Liver (tissue), 9 donors: ENCODE data around the gene RSPRY1. TPM values are rescaled to one million over a fixed set of nuclear protein-coding genes. Genes with fewer than 3 reads are reported as not detected.

Experiments used
- DNase-seq: peaks from one replicate; pipeline ENCODE4 v3.0.0-alpha.2; 2017; ENCODE audit warnings: low spot score
- H3K27ac ChIP-seq, 2 donors: one replicate each; pipeline ENCODE4 v1.7.0; 2013; ENCODE audit warnings: inconsistent platforms in 2 of 2, low read length in 2 of 2, control low read depth in 1 of 2, low read depth in 1 of 2, mild to moderate bottlenecking in 1 of 2
- H3K27me3 ChIP-seq, 4 donors: one replicate each; pipeline versions ENCODE4 v1.6.1 to v1.7.0; 2013; ENCODE audit warnings: low read length in 3 of 4, inconsistent platforms in 1 of 4, mild to moderate bottlenecking in 1 of 4, moderate library complexity in 1 of 4; ENCODE audit not compliant: control insufficient read depth in 4 of 4, insufficient read depth in 4 of 4
- H3K36me3 ChIP-seq, 4 donors: one replicate each; pipeline versions ENCODE4 v1.6.1 to v1.7.0; 2013; ENCODE audit warnings: low read length in 3 of 4, mild to moderate bottlenecking in 3 of 4, low read depth in 1 of 4, moderate library complexity in 1 of 4; ENCODE audit not compliant: control insufficient read depth in 4 of 4, insufficient read depth in 3 of 4
- H3K4me1 ChIP-seq, 4 donors: one replicate each; pipeline versions ENCODE4 v1.6.1 to v1.7.0; 2013; ENCODE audit warnings: low read length in 3 of 4, mild to moderate bottlenecking in 3 of 4, moderate library complexity in 1 of 4; ENCODE audit not compliant: control insufficient read depth in 4 of 4, insufficient read depth in 4 of 4
- H3K4me3 ChIP-seq, 3 donors: one replicate each; pipeline versions ENCODE4 v1.6.1 to v1.7.0; 2013; ENCODE audit warnings: low read length in 3 of 3, control low read depth in 1 of 3, low read depth in 1 of 3, mild to moderate bottlenecking in 1 of 3
- H3K9ac ChIP-seq, 2 donors: one replicate each; pipeline ENCODE4 v1.7.0; 2013; ENCODE audit warnings: low read length in 2 of 2, mild to moderate bottlenecking in 2 of 2, moderate library complexity in 2 of 2, control low read depth in 1 of 2, low read depth in 1 of 2
- H3K9me3 ChIP-seq, 4 donors: one replicate each; pipeline versions ENCODE4 v1.6.1 to v1.7.0; 2013; ENCODE audit warnings: low read length in 3 of 4; ENCODE audit not compliant: control insufficient read depth in 4 of 4
- EGR1 ChIP-seq, 2 donors: IDR thresholded peaks; 2 replicates each; pipeline ENCODE4 v1.6.1; 2016 to 2018; ENCODE audit warnings: antibody characterized with exemption in 2 of 2, low read depth in 2 of 2
- FOXA1 ChIP-seq: IDR thresholded peaks from 2 replicates; pipeline ENCODE4 v1.6.1; 2016; ENCODE audit warnings: antibody characterized with exemption
- FOXA2 ChIP-seq: IDR thresholded peaks from 2 replicates; pipeline ENCODE4 v1.6.1; 2016; ENCODE audit warnings: antibody characterized with exemption
- GABPA ChIP-seq, 2 donors: IDR thresholded peaks in 1 of 2; conservative IDR thresholded peaks in 1 of 2; 2 replicates each; pipeline ENCODE4 v1.6.1; 2016; ENCODE audit warnings: antibody characterized with exemption in 2 of 2, mild to moderate bottlenecking in 1 of 2, moderate library complexity in 1 of 2
- HNF4A ChIP-seq, 2 donors: conservative IDR thresholded peaks; 2 replicates each; pipeline ENCODE4 v1.6.1; 2016; ENCODE audit warnings: antibody characterized with exemption in 2 of 2, mild to moderate bottlenecking in 2 of 2
- HNF4G ChIP-seq: IDR thresholded peaks from 2 replicates; pipeline ENCODE4 v1.6.1; 2016; ENCODE audit warnings: antibody characterized with exemption
- JUND ChIP-seq, 2 donors: IDR thresholded peaks; 2 replicates each; pipeline ENCODE4 v1.6.1; 2016; ENCODE audit warnings: antibody characterized with exemption in 2 of 2
- MAX ChIP-seq: IDR thresholded peaks from 2 replicates; pipeline ENCODE4 v1.6.1; 2016; ENCODE audit warnings: antibody characterized with exemption
- NR2F2 ChIP-seq: IDR thresholded peaks from 2 replicates; pipeline ENCODE4 v1.6.1; 2016; ENCODE audit warnings: antibody characterized with exemption
- RAD21 ChIP-seq, 2 donors: IDR thresholded peaks; 2 replicates each; pipeline ENCODE4 v1.6.1; 2016; ENCODE audit warnings: antibody characterized with exemption in 2 of 2, mild to moderate bottlenecking in 2 of 2
- RXRA ChIP-seq, 2 donors: IDR thresholded peaks; 2 replicates each; pipeline ENCODE4 v1.6.1; 2017 to 2018; ENCODE audit warnings: antibody characterized with exemption in 2 of 2, mild to moderate bottlenecking in 1 of 2
- SP1 ChIP-seq: IDR thresholded peaks from 2 replicates; pipeline ENCODE4 v1.6.1; 2018; ENCODE audit warnings: antibody characterized with exemption, mild to moderate bottlenecking
- TAF1 ChIP-seq: conservative IDR thresholded peaks from 2 replicates; pipeline ENCODE4 v1.6.1; 2016; ENCODE audit warnings: antibody characterized with exemption, mild to moderate bottlenecking
- YY1 ChIP-seq: IDR thresholded peaks from 2 replicates; pipeline ENCODE4 v1.6.1; 2016; ENCODE audit warnings: antibody characterized with exemption, mild to moderate bottlenecking
- ZBTB33 ChIP-seq: IDR thresholded peaks from 2 replicates; pipeline ENCODE4 v1.6.1; 2016; ENCODE audit warnings: antibody characterized with exemption
- WGBS: extraction: QIAGEN DNeasy Blood & Tissue Kit; methylation state at CpG from one replicate; pipeline ENCODE4 v1.1.7; 2013; 5-methylcytosine and 5-hydroxymethylcytosine counted together
- polyA plus RNA-seq, 2 donors: library from polyadenylated mRNA; stranded (reverse) in 1 of 2; unstranded in 1 of 2; fragments of 200-250 nt in 1 of 2; fragments of >200 nt in 1 of 2; fragmentation: Nextera tagmentation in 1 of 2; extraction: Ambion mirVana in 1 of 2; gene quantifications; one replicate each; pipeline versions ENCODE4 v1.2.1 to v1.2.3, GENCODE V29; 2013 to 2015
- total RNA-seq, 2 donors: library from RNA; depleted of rRNA; stranded (reverse); fragments of >200 nt; gene quantifications; one replicate each; pipeline ENCODE4 v1.2.3, GENCODE V29; 2014
- TF ChIP-seq, protein P1 (sequence below): IDR thresholded peaks from 2 replicates; pipeline ENCODE4 v1.6.1; 2016; ENCODE audit warnings: antibody characterized with exemption, mild to moderate bottlenecking
- TF ChIP-seq, protein P2 (sequence below): fragments of 150-350 bp; IDR thresholded peaks from 2 replicates; pipeline ENCODE4 v1.5.1; 2017; ENCODE audit warnings: improper control_type of control experiment, low read depth, low read length; ENCODE audit not compliant: missing input control
- TF ChIP-seq, protein P3 (sequence below): IDR thresholded peaks from 2 replicates; pipeline ENCODE4 v1.6.1; 2016; ENCODE audit warnings: antibody characterized with exemption
- donor health status: healthy.
- donor health status: healthy.
- donor health status: healthy.
- donor health status: healthy.
- donor health status: healthy.

The RSPRY1 gene
- total RNA-seq, result 10 to 100 TPM; 21.5 to 27.6 TPM
- 10 to 100 TPM; 10.9 to 18.9 TPM for polyA plus RNA-seq

GRCh38 chr16:57185945-57186871 is at the start of gene RSPRY1, which contains the start of gene PSME3IP1:
RSPRY1 (plus strand) TSS chr16:57186329; CDS start chr16:57204659, 18,330 bp downstream.
PSME3IP1 (minus strand) TSS chr16:57186039; CDS start chr16:57173854, 12,185 bp downstream.
- under 1% methylated on average over 64 of the region's 64 CpGs for WGBS
- Histone ChIP-seq H3K9ac (peak within 1 kb of the TSS; percentile 73 to 83), H3K4me1 (peaks cover 4 to 33% (median 15%) of the 10 kb centered on the region in 4 donors), H3K36me3 (no peaks in the 10 kb centered on the region), H3K27ac (peak within 1 kb of the TSS; percentile 91 to 93), H3K27me3 (no peaks in the 10 kb centered on the region), H3K4me3 (peak within 1 kb of the TSS; percentile 87 to 95 (median 92)), H3K9me3 (no peaks in the 10 kb centered on the region)
- TF ChIP-seq SP1 (peak; percentile 87), NR2F2 (no peak), ZBTB33 (peak; percentile 64), HNF4A (conservative IDR thresholded peaks at IDR 0.05) (peak in 1 of 2 donors; percentile 33), HNF4G (no peak), EGR1 (IDR thresholded peaks at IDR 0.05; ENCODE audit: low read depth in 2 of 2) (peak; percentile 78 to 86), TAF1 (no peak), RAD21 (IDR thresholded peaks at IDR 0.05) (peak in 1 of 2 donors; percentile 15), GABPA (IDR thresholded peaks at IDR 0.05 in 1 of 2, conservative IDR thresholded peaks at IDR 0.05 in 1 of 2) (peak; percentile 88 to 97), YY1 (peak; percentile 98), FOXA2 (no peak), JUND (IDR thresholded peaks at IDR 0.05) (peak in 1 of 2 donors; percentile 52), MAX (peak; percentile 61), FOXA1 (no peak), RXRA (IDR thresholded peaks at IDR 0.05) (peak in 1 of 2 donors; percentile 23)
- TF ChIP-seq, protein P1, sequence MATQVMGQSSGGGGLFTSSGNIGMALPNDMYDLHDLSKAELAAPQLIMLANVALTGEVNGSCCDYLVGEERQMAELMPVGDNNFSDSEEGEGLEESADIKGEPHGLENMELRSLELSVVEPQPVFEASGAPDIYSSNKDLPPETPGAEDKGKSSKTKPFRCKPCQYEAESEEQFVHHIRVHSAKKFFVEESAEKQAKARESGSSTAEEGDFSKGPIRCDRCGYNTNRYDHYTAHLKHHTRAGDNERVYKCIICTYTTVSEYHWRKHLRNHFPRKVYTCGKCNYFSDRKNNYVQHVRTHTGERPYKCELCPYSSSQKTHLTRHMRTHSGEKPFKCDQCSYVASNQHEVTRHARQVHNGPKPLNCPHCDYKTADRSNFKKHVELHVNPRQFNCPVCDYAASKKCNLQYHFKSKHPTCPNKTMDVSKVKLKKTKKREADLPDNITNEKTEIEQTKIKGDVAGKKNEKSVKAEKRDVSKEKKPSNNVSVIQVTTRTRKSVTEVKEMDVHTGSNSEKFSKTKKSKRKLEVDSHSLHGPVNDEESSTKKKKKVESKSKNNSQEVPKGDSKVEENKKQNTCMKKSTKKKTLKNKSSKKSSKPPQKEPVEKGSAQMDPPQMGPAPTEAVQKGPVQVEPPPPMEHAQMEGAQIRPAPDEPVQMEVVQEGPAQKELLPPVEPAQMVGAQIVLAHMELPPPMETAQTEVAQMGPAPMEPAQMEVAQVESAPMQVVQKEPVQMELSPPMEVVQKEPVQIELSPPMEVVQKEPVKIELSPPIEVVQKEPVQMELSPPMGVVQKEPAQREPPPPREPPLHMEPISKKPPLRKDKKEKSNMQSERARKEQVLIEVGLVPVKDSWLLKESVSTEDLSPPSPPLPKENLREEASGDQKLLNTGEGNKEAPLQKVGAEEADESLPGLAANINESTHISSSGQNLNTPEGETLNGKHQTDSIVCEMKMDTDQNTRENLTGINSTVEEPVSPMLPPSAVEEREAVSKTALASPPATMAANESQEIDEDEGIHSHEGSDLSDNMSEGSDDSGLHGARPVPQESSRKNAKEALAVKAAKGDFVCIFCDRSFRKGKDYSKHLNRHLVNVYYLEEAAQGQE, result peak; percentile 40
- TF ChIP-seq, protein P2, sequence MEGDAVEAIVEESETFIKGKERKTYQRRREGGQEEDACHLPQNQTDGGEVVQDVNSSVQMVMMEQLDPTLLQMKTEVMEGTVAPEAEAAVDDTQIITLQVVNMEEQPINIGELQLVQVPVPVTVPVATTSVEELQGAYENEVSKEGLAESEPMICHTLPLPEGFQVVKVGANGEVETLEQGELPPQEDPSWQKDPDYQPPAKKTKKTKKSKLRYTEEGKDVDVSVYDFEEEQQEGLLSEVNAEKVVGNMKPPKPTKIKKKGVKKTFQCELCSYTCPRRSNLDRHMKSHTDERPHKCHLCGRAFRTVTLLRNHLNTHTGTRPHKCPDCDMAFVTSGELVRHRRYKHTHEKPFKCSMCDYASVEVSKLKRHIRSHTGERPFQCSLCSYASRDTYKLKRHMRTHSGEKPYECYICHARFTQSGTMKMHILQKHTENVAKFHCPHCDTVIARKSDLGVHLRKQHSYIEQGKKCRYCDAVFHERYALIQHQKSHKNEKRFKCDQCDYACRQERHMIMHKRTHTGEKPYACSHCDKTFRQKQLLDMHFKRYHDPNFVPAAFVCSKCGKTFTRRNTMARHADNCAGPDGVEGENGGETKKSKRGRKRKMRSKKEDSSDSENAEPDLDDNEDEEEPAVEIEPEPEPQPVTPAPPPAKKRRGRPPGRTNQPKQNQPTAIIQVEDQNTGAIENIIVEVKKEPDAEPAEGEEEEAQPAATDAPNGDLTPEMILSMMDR, result no peak
- TF ChIP-seq, protein P3, sequence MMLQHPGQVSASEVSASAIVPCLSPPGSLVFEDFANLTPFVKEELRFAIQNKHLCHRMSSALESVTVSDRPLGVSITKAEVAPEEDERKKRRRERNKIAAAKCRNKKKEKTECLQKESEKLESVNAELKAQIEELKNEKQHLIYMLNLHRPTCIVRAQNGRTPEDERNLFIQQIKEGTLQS, result no peak
- DNase-seq, result peak; percentile 98
